Measurements from ENCODE around the gene ZBTB38.

Gene ZBTB38

GRCh38 chr3:141407825-141408224 lies 39.5 kb downstream of the ZBTB38 start:
- no peak for DNase-seq

- peak; percentile 56 for DNase-seq
Observed at GRCh38 chr3:141408596-141408995, 40.3 kb downstream of the ZBTB38 start.

- DNase-seq = no peak
Observed at GRCh38 chr3:141409940-141410241, 41.6 kb downstream of the ZBTB38 start.

GRCh38 chr3:141410408-141410807 lies 42.1 kb downstream of the ZBTB38 start:
- DNase-seq = peak; percentile 72

- DNase-seq = peak; percentile 34
Observed at GRCh38 chr3:141410846-141411245, 42.5 kb downstream of the ZBTB38 start.

- DNase-seq = peak; percentile 42
Observed at GRCh38 chr3:141411251-141411771, 43.0 kb downstream of the ZBTB38 start.

GRCh38 chr3:141412087-141412935 lies 44.0 kb downstream of the ZBTB38 start:
- peak; percentile 95 for DNase-seq

GRCh38 chr3:141412936-141413354 lies 44.6 kb downstream of the ZBTB38 start:
- peak; percentile 64 for DNase-seq

- DNase-seq = no peak
Observed at GRCh38 chr3:141413391-141413790, 45.1 kb downstream of the ZBTB38 start.

GRCh38 chr3:141413801-141414689 lies 45.7 kb downstream of the ZBTB38 start:
- DNase-seq = peak; percentile 27

GRCh38 chr3:141414800-141415462 lies 46.6 kb downstream of the ZBTB38 start:
- DNase-seq = peak; percentile 34

GRCh38 chr3:141415953-141416352 lies 47.6 kb downstream of the ZBTB38 start:
- no peak for DNase-seq

Data from EL (cell line).